Natural killer cell (primary cell): ENCODE results near the gene HOXD10. TPM values are rescaled to one million over a fixed set of nuclear protein-coding genes. Genes with fewer than 3 reads are reported as not detected.

ENCODE experiments used
- ATAC-seq, 3 donors: fragments of 150-1000 bp in 2 of 3; fragments of 200-7000 bp in 1 of 3; cut with Tn5 transposase; 1 replicate in 1 of 3; 2 replicates in 2 of 3; pipeline ENCODE4 v1.10.0; 2021; ENCODE audit warnings: mild to moderate bottlenecking in 2 of 3, moderate library complexity in 2 of 3
- DNase-seq, 2 donors: peaks; one replicate each; pipeline versions ENCODE4 v3.0.0 to v3.0.0-alpha.2; 2013 to 2021; ENCODE audit warnings: mixed read lengths in 1 of 2
- H3K27ac ChIP-seq: one replicate; pipeline ENCODE4 v1.5.1; 2013; ENCODE audit warnings: mild to moderate bottlenecking, low read length
- H3K27me3 ChIP-seq: one replicate; pipeline ENCODE4 v1.6.1; 2013; ENCODE audit warnings: low read length; ENCODE audit not compliant: control insufficient read depth, insufficient read depth
- H3K36me3 ChIP-seq: one replicate; pipeline ENCODE4 v1.6.1; 2013; ENCODE audit warnings: low read length; ENCODE audit not compliant: control insufficient read depth, insufficient read depth
- H3K4me1 ChIP-seq: one replicate; pipeline ENCODE4 v1.6.1; 2013; ENCODE audit warnings: low read length; ENCODE audit not compliant: control insufficient read depth, insufficient read depth
- H3K4me3 ChIP-seq: one replicate; pipeline ENCODE4 v1.5.1; 2013; ENCODE audit warnings: low read length
- H3K9me3 ChIP-seq: one replicate; pipeline ENCODE4 v1.6.1; 2013; ENCODE audit warnings: low read length; ENCODE audit not compliant: control insufficient read depth, insufficient read depth
- H3K27ac Mint-ChIP-seq, 2 donors: one replicate each; pipeline ENCODE4 v1.8.0; 2022; ENCODE audit warnings: mild to moderate bottlenecking in 2 of 2, mixed read lengths in 2 of 2, moderate library complexity in 1 of 2
- H3K27me3 Mint-ChIP-seq, 2 donors: one replicate each; pipeline ENCODE4 v1.8.0; 2022; ENCODE audit warnings: low read depth in 2 of 2, mixed read lengths in 2 of 2
- H3K36me3 Mint-ChIP-seq: one replicate; pipeline ENCODE4 v1.8.0; 2022; ENCODE audit warnings: mixed read lengths
- H3K4me1 Mint-ChIP-seq, 2 donors: one replicate each; pipeline ENCODE4 v1.8.0; 2022; ENCODE audit warnings: mixed read lengths in 2 of 2
- H3K4me3 Mint-ChIP-seq: one replicate; pipeline ENCODE4 v1.8.0; 2022; ENCODE audit warnings: mild to moderate bottlenecking, moderate library complexity, mixed read lengths
- H3K9me3 Mint-ChIP-seq, 2 donors: one replicate each; pipeline ENCODE4 v1.8.0; 2022; ENCODE audit warnings: mixed read lengths in 2 of 2
- CTCF ChIP-seq: fragments of 200-600 bp; IDR thresholded peaks from one replicate; pipeline ENCODE4 v1.8.0; 2022; ENCODE audit warnings: antibody characterized with exemption
- WGBS: methylation state at CpG from one replicate; pipeline ENCODE4 v1.1.7; 2013; ENCODE audit warnings: missing lambda C conversion rate; ENCODE audit not compliant: insufficient coverage; 5-methylcytosine and 5-hydroxymethylcytosine counted together
- intact Hi-C: fragments of 100-400 bp; cut with micrococcal nuclease; formaldehyde crosslinking; loops from one replicate; pipeline ENCODE4 v1.14.2; 2022
- total RNA-seq, 4 donors: library from RNA; stranded (reverse); fragments of 120-200 nt in 1 of 4; gene quantifications; one replicate each; pipeline versions ENCODE4 v1.2.3 to v1.2.4, GENCODE V29; 2013 to 2022

Gene HOXD10
- total RNA-seq, 3 donors from 2014 or later (not counting 1 experiment from before 2014, with no cell fraction given): not detected

GRCh38 chr2:176146101-176146500 is 29.5 kb downstream of the HOXD10 start:
- no peak for TF ChIP-seq CTCF
- Mint-ChIP-seq H3K9me3 (peaks cover 0 to 2% of the 10 kb centered on the region in 2 donors), H3K27me3 (peaks cover 70 to 87% of the 10 kb centered on the region in 2 donors), H3K36me3 (peaks cover 7% of the 10 kb centered on the region), H3K27ac (no peak overlapping the region), H3K4me3 (no peak overlapping the region), H3K4me1 (peaks cover 0 to 10% of the 10 kb centered on the region in 2 donors)
- intact Hi-C loops: no loop called here
- Histone ChIP-seq H3K27ac (no peak overlapping the region), H3K4me1 (no peaks in the 10 kb centered on the region), H3K4me3 (no peak overlapping the region), H3K36me3 (no peaks in the 10 kb centered on the region), H3K27me3 (peaks cover 61% of the 10 kb centered on the region), H3K9me3 (no peaks in the 10 kb centered on the region)
- DNase-seq (no peak), ATAC-seq (no peak)
- WGBS: 22% methylated on average over 5 of the region's 6 CpGs

- no peak for TF ChIP-seq CTCF
- Histone ChIP-seq H3K27me3 (peaks cover 62% of the 10 kb centered on the region), H3K27ac (no peak overlapping the region), H3K9me3 (no peaks in the 10 kb centered on the region), H3K4me1 (no peaks in the 10 kb centered on the region), H3K36me3 (no peaks in the 10 kb centered on the region), H3K4me3 (no peak overlapping the region)
- peaks cover 0 to 2% of the 10 kb centered on the region in 2 donors for H3K9me3 Mint-ChIP-seq
- DNase-seq: no peak
- no peak overlapping the region for H3K4me3 Mint-ChIP-seq
- peaks cover 2% of the 10 kb centered on the region for H3K36me3 Mint-ChIP-seq
- no peak overlapping the region for H3K27ac Mint-ChIP-seq
- peaks cover 70 to 82% of the 10 kb centered on the region in 2 donors for H3K27me3 Mint-ChIP-seq
- H3K4me1 Mint-ChIP-seq: peaks cover 0 to 6% of the 10 kb centered on the region in 2 donors
- no peak for ATAC-seq
- intact Hi-C loops: no loop called here
Observed at GRCh38 chr2:176146645-176147044, 30.1 kb downstream of the HOXD10 start.

- no peaks in the 10 kb centered on the region for H3K9me3 ChIP-seq
- DNase-seq (no peak), ATAC-seq (no peak)
- Mint-ChIP-seq H3K27me3 (peaks cover 66 to 75% of the 10 kb centered on the region in 2 donors), H3K9me3 (peaks cover 0 to 2% of the 10 kb centered on the region in 2 donors), H3K36me3 (no peaks in the 10 kb centered on the region), H3K4me1 (peaks cover 0 to 6% of the 10 kb centered on the region in 2 donors), H3K27ac (no peak overlapping the region), H3K4me3 (no peak overlapping the region)
- 17% methylated on average over 28 of the region's 32 CpGs for WGBS
- peaks cover 56% of the 10 kb centered on the region for H3K27me3 ChIP-seq
- no peak overlapping the region for H3K4me3 ChIP-seq
- H3K36me3 ChIP-seq: no peaks in the 10 kb centered on the region
- no peak overlapping the region for H3K27ac ChIP-seq
- no peaks in the 10 kb centered on the region for H3K4me1 ChIP-seq
- intact Hi-C loops: no loop called here
- TF ChIP-seq CTCF: no peak
Observed at GRCh38 chr2:176147210-176147799, 30.7 kb downstream of the HOXD10 start.
